MG63 (cell line): ENCODE measurements around the gene DPPA3. TPM values are rescaled to one million over a fixed set of nuclear protein-coding genes. Genes with fewer than 3 reads are reported as not detected.
"Not testable (repeated sequence)": the region's sequence is repeated elsewhere in the genome, so short reads cannot be mapped to it uniquely, and the experiment has no call there.

Experiments used
- DNase-seq: peaks from one replicate; pipeline ENCODE4 v3.0.0-alpha.2; 2020
- H3K27me3 ChIP-seq: fragments of 250-450 bp; sonication (Bioruptor Pico); 2 replicates; pipeline ENCODE4 v1.5.1; 2020; ENCODE audit warnings: mild to moderate bottlenecking, moderate library complexity
- H3K36me3 ChIP-seq: fragments of 250-450 bp; sonication (Bioruptor Pico); 2 replicates; pipeline ENCODE4 v1.5.1; 2020; ENCODE audit warnings: mild to moderate bottlenecking, moderate library complexity
- H3K4me3 ChIP-seq: fragments of 250-450 bp; sonication (Bioruptor Pico); 2 replicates; pipeline ENCODE4 v1.5.1; 2020; ENCODE audit warnings: mild to moderate bottlenecking, moderate library complexity
- H3K9me3 ChIP-seq: fragments of 250-450 bp; sonication (Bioruptor Pico); 2 replicates; pipeline ENCODE4 v1.5.1; 2020; ENCODE audit warnings: mild to moderate bottlenecking, moderate library complexity
- total RNA-seq: library from RNA; depleted of rRNA; stranded (reverse); fragments of >200 nt; shearing (Covaris generic); gene quantifications from 2 replicates; pipeline ENCODE4 v1.2.3, GENCODE V29; 2014; ENCODE audit warnings: low replicate concordance

Gene DPPA3
- total RNA-seq, 1 experiment from 2014 or later, result not detected

GRCh38 chr12:7712841-7713442 lies 1.7 kb downstream of the DPPA3 start:
- Histone ChIP-seq H3K36me3 (no peaks in the 10 kb centered on the region), H3K4me3 (no peak overlapping the region), H3K9me3 (no peaks in the 10 kb centered on the region), H3K27me3 (no peaks in the 10 kb centered on the region)
- no peak for DNase-seq

- no peak for DNase-seq
- H3K4me3 ChIP-seq, result no peak overlapping the region
- no peaks in the 10 kb centered on the region for H3K36me3 ChIP-seq
- H3K27me3 ChIP-seq, result no peaks in the 10 kb centered on the region
- no peaks in the 10 kb centered on the region for H3K9me3 ChIP-seq
Observed at GRCh38 chr12:7716381-7716780, 5.1 kb downstream of the DPPA3 start.

GRCh38 chr12:7719946-7720730 lies 8.9 kb downstream of the DPPA3 start:
- Histone ChIP-seq H3K36me3 (no peaks in the 10 kb centered on the region), H3K9me3 (no peaks in the 10 kb centered on the region), H3K4me3 (no peak overlapping the region), H3K27me3 (no peaks in the 10 kb centered on the region)
- no peak for DNase-seq

- H3K9me3 ChIP-seq, result no peaks in the 10 kb centered on the region
- H3K27me3 ChIP-seq, result no peaks in the 10 kb centered on the region; the same call in 1 of the 2 replicates
- H3K36me3 ChIP-seq, result no peaks in the 10 kb centered on the region
- no peak for DNase-seq
- no peak overlapping the region for H3K4me3 ChIP-seq
Observed at GRCh38 chr12:7723926-7724325, 12.7 kb downstream of the DPPA3 start.

GRCh38 chr12:7729746-7730145 lies 18.5 kb downstream of the DPPA3 start:
- Histone ChIP-seq H3K27me3 (no peaks in the 10 kb centered on the region; the same call in 1 of the 2 replicates), H3K9me3 (no peaks in the 10 kb centered on the region)

GRCh38 chr12:7730984-7731383 lies 19.8 kb downstream of the DPPA3 start:
- H3K36me3 ChIP-seq, H3K9me3 ChIP-seq, DNase-seq, H3K4me3 ChIP-seq, H3K27me3 ChIP-seq: not testable (repeated sequence)

More at GRCh38 chr12:7729746-7730145, 18.5 kb downstream of the DPPA3 start:
- no peak for DNase-seq
- Histone ChIP-seq H3K36me3 (no peaks in the 10 kb centered on the region), H3K4me3 (no peak overlapping the region)

- H3K27me3 ChIP-seq, result no peaks in the 10 kb centered on the region; the same call in 1 of the 2 replicates
- H3K36me3 ChIP-seq, result no peaks in the 10 kb centered on the region
- no peaks in the 10 kb centered on the region for H3K9me3 ChIP-seq
- H3K4me3 ChIP-seq, result no peak overlapping the region
- DNase-seq, result no peak
Observed at GRCh38 chr12:7731486-7731885, 20.3 kb downstream of the DPPA3 start.

- H3K36me3 ChIP-seq, result no peaks in the 10 kb centered on the region
- no peak for DNase-seq
- no peaks in the 10 kb centered on the region for H3K9me3 ChIP-seq
Observed at GRCh38 chr12:7732993-7733392, 21.8 kb downstream of the DPPA3 start.

GRCh38 chr12:7747246-7747645 lies 36.0 kb downstream of the DPPA3 start, which contains the start of gene CLEC4C:
CLEC4C (minus strand) TSS chr12:7747375; CDS start chr12:7747348, 27 bp downstream.
- Histone ChIP-seq H3K9me3 (no peaks in the 10 kb centered on the region), H3K36me3 (no peaks in the 10 kb centered on the region), H3K4me3 (no peak within 1 kb of the TSS), H3K27me3 (no peaks in the 10 kb centered on the region)
- DNase-seq, result no peak

More at GRCh38 chr12:7732993-7733392, 21.8 kb downstream of the DPPA3 start:
- no peak overlapping the region for H3K4me3 ChIP-seq
- no peaks in the 10 kb centered on the region for H3K27me3 ChIP-seq

GRCh38 chr12:7748852-7749251 lies 37.6 kb downstream of the DPPA3 start:
- Histone ChIP-seq H3K27me3 (no peaks in the 10 kb centered on the region), H3K4me3 (no peak overlapping the region), H3K9me3 (no peaks in the 10 kb centered on the region), H3K36me3 (no peaks in the 10 kb centered on the region)
- no peak for DNase-seq

- H3K9me3 ChIP-seq, result no peaks in the 10 kb centered on the region
- H3K36me3 ChIP-seq, result no peaks in the 10 kb centered on the region
- no peak overlapping the region for H3K4me3 ChIP-seq
- no peak for DNase-seq
- no peaks in the 10 kb centered on the region for H3K27me3 ChIP-seq
Observed at GRCh38 chr12:7749442-7749841, 38.2 kb downstream of the DPPA3 start.

GRCh38 chr12:7750350-7750749 lies 39.1 kb downstream of the DPPA3 start:
- Histone ChIP-seq H3K4me3 (no peak overlapping the region), H3K9me3 (no peaks in the 10 kb centered on the region), H3K36me3 (no peaks in the 10 kb centered on the region), H3K27me3 (no peaks in the 10 kb centered on the region)
- no peak for DNase-seq

- no peaks in the 10 kb centered on the region for H3K27me3 ChIP-seq
- no peak overlapping the region for H3K4me3 ChIP-seq
- no peaks in the 10 kb centered on the region for H3K9me3 ChIP-seq
- DNase-seq, result no peak
- H3K36me3 ChIP-seq, result no peaks in the 10 kb centered on the region
Observed at GRCh38 chr12:7751394-7751793, 40.2 kb downstream of the DPPA3 start.

- H3K27me3 ChIP-seq, H3K36me3 ChIP-seq, DNase-seq, H3K9me3 ChIP-seq, H3K4me3 ChIP-seq: not testable (repeated sequence)
Observed at GRCh38 chr12:7751941-7752922, 41.0 kb downstream of the DPPA3 start.

- not testable (repeated sequence) for H3K9me3 ChIP-seq, H3K27me3 ChIP-seq, DNase-seq, H3K4me3 ChIP-seq, H3K36me3 ChIP-seq
Observed at GRCh38 chr12:7755668-7756067, 44.4 kb downstream of the DPPA3 start.

GRCh38 chr12:7756993-7757392 lies 45.8 kb downstream of the DPPA3 start:
- no peak for DNase-seq
- Histone ChIP-seq H3K4me3 (no peak overlapping the region), H3K36me3 (no peaks in the 10 kb centered on the region), H3K9me3 (no peaks in the 10 kb centered on the region), H3K27me3 (no peaks in the 10 kb centered on the region)

GRCh38 chr12:7758766-7759140 lies 47.5 kb downstream of the DPPA3 start:
- Histone ChIP-seq H3K27me3 (no peaks in the 10 kb centered on the region), H3K9me3 (no peaks in the 10 kb centered on the region), H3K4me3 (no peak overlapping the region), H3K36me3 (no peaks in the 10 kb centered on the region)
- no peak for DNase-seq
